ENCODE results near the gene AKR1A1.

DNA sequence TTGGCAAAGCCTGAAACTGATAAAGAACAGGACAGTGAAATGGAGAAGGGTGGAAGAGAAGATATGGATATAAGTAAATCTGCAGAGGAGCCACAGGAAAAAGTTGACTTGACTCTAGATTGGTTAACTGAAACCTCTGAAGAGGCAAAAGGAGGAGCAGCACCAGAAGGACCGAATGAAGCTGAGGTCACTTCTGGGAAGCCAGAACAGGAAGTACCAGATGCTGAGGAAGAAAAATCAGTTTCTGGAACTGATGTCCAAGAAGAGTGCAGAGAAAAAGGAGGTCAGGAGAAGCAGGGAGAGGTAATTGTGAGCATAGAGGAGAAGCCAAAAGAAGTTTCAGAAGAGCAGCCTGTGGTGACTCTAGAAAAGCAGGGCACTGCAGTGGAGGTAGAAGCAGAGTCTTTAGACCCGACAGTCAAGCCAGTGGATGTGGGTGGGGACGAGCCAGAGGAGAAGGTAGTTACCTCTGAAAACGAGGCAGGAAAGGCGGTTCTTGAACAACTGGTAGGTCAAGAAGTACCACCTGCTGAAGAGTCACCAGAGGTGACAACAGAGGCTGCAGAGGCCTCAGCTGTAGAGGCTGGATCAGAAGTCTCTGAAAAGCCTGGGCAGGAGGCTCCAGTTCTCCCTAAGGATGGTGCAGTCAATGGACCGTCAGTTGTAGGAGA lies 56.9 kb downstream of the AKR1A1 start:
- TF ChIP-seq, protein P1, sequence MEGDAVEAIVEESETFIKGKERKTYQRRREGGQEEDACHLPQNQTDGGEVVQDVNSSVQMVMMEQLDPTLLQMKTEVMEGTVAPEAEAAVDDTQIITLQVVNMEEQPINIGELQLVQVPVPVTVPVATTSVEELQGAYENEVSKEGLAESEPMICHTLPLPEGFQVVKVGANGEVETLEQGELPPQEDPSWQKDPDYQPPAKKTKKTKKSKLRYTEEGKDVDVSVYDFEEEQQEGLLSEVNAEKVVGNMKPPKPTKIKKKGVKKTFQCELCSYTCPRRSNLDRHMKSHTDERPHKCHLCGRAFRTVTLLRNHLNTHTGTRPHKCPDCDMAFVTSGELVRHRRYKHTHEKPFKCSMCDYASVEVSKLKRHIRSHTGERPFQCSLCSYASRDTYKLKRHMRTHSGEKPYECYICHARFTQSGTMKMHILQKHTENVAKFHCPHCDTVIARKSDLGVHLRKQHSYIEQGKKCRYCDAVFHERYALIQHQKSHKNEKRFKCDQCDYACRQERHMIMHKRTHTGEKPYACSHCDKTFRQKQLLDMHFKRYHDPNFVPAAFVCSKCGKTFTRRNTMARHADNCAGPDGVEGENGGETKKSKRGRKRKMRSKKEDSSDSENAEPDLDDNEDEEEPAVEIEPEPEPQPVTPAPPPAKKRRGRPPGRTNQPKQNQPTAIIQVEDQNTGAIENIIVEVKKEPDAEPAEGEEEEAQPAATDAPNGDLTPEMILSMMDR (IDR thresholded peaks at IDR 0.05; ENCODE audit: low read length): no peak
- no peak for TF ChIP-seq EZH2 (IDR thresholded peaks at IDR 0.05; ENCODE audit: borderline replicate concordance, low read length)

Data from OCI-LY1 (cell line).